Measurements from ENCODE around the gene TTLL7.

TTLL7 gene

DNA sequence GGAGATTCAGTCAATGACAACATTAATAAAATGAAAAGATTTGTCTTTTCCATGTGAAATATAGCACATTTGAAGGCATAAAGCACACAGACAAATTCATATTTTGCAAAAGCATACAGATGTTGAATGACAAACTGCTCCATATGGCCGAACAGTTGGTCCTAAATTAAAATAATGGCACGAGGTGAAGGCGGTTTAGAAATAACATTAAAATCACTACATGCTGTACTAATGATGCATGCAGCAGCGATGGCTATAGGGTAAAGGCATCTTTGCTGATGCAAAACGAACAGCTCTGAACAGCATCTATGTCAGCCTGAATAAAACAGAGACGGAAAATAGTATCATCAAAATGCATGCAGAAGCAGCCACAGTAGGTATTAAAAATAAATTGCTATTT, 102.6 kb downstream of the TTLL7 start:
- no peak for DNase-seq (ENCODE audit: low read depth)
- TF ChIP-seq, protein P1, sequence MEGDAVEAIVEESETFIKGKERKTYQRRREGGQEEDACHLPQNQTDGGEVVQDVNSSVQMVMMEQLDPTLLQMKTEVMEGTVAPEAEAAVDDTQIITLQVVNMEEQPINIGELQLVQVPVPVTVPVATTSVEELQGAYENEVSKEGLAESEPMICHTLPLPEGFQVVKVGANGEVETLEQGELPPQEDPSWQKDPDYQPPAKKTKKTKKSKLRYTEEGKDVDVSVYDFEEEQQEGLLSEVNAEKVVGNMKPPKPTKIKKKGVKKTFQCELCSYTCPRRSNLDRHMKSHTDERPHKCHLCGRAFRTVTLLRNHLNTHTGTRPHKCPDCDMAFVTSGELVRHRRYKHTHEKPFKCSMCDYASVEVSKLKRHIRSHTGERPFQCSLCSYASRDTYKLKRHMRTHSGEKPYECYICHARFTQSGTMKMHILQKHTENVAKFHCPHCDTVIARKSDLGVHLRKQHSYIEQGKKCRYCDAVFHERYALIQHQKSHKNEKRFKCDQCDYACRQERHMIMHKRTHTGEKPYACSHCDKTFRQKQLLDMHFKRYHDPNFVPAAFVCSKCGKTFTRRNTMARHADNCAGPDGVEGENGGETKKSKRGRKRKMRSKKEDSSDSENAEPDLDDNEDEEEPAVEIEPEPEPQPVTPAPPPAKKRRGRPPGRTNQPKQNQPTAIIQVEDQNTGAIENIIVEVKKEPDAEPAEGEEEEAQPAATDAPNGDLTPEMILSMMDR (IDR thresholded peaks at IDR 0.05; ENCODE audit: control insufficient read depth, extremely low read depth, insufficient read depth) = no peak
- H3K4me3 ChIP-seq (ENCODE audit: low read depth, low read length) = no peak overlapping the region

DNA sequence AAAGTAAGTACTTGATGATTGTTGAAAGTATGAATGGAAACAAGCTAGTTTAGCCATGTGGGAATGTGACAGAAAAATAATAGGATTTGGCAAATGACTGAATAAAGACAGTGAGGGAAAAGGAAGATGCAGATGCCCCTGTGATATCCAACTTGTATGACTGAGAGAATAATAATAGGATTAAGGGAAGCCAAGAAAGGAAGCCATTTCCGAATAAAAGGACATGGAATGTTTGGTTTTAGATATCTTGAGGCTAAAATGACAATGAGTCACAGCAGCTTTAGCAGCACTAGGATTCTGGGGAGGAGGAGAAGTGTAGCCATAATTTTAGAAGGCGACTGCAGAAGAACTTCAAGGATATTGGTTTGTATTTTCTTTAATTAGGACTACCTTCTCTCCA, 109.2 kb downstream of the TTLL7 start:
- no peak for DNase-seq (ENCODE audit: low read depth)
- TF ChIP-seq, protein P1 (IDR thresholded peaks at IDR 0.05; ENCODE audit: control insufficient read depth, extremely low read depth, insufficient read depth) = no peak

DNA sequence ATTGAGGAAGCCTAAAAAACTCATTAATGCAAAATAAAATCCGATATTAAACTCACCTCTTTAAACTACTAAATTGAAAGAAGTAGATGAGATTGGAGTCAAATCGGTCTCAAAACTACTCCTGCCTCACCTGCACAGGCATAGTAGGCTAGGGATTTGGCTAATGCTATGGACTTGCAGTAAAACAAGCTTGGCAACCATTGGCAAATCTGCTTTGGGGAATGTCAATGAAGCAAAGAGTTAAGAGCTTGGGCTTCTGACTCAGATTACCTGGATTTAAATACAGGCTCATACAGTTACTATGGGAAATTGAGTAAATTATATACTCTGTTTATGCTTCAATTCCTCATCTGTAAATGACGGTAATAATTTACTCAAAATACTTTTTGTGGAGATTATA, 111.4 kb downstream of the TTLL7 start:
- TF ChIP-seq, protein P1 (IDR thresholded peaks at IDR 0.05; ENCODE audit: control insufficient read depth, extremely low read depth, insufficient read depth) = no peak
- no peak for DNase-seq (ENCODE audit: low read depth)
- no peak overlapping the region for H3K4me3 ChIP-seq (ENCODE audit: low read depth, low read length)

More for the DNA sequence above, 109.2 kb downstream of the TTLL7 start:
- H3K4me3 ChIP-seq (ENCODE audit: low read depth, low read length) = no peak overlapping the region

DNA sequence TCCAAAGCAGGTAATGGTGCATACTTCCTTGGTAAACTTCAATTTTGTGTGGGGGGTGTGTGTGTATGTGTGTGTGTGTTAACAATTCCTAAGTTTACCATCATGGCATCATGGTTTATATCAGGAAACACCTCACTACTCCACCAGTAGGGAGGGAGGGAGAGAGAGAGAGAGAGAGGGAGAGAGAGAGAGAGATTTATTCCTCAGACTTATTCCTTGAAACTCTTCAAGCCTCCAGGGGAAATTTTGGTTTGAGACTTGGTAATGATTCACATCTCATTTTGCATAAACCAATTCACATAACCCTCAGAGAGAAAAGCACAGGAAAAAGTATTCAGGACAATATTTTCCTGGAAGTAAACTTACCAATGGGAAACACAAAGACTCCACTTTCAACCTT, 115.0 kb downstream of the TTLL7 start:
- TF ChIP-seq, protein P1 (IDR thresholded peaks at IDR 0.05; ENCODE audit: control insufficient read depth, extremely low read depth, insufficient read depth) = no peak
- no peak for DNase-seq (ENCODE audit: low read depth)

DNA sequence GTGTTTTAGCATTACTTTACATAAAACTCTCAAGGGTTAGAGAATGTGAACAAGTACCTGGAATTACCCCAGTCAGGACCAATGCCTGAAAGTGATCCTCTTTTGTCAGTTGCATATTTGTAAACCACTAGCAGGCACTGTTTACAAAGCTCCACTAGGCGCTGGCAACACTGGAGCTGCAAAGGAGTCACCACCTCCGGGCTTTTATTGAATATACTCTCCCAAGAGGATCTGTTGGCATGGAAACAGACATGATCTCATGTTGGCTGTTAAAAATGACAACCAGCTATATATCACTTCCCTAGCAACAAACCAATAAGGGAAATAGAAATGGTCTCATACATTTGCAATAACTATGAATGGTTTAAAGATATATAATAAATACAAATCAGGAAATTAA, 116.0 kb downstream of the TTLL7 start:
- H3K4me3 ChIP-seq (ENCODE audit: low read depth, low read length) = no peak overlapping the region
- TF ChIP-seq, protein P1 (IDR thresholded peaks at IDR 0.05; ENCODE audit: control insufficient read depth, extremely low read depth, insufficient read depth) = peak; percentile 70
- peak; percentile 90 for DNase-seq (ENCODE audit: low read depth)

More for the DNA sequence above, 115.0 kb downstream of the TTLL7 start:
- H3K4me3 ChIP-seq (ENCODE audit: low read depth, low read length) = no peak overlapping the region

- TF ChIP-seq, protein P1 (IDR thresholded peaks at IDR 0.05; ENCODE audit: control insufficient read depth, extremely low read depth, insufficient read depth) = no peak
- no peak overlapping the region for H3K4me3 ChIP-seq (ENCODE audit: low read depth, low read length)
- peak; percentile 63 for DNase-seq (ENCODE audit: low read depth)
Measured at GRCh38 chr1:83872515-83872914, 126.4 kb downstream of the TTLL7 start.

- TF ChIP-seq, protein P1 (IDR thresholded peaks at IDR 0.05; ENCODE audit: control insufficient read depth, extremely low read depth, insufficient read depth) = no peak
- no peak overlapping the region for H3K4me3 ChIP-seq (ENCODE audit: low read depth, low read length)
- DNase-seq (ENCODE audit: low read depth) = no peak
Measured at GRCh38 chr1:83864991-83865390, 133.9 kb downstream of the TTLL7 start.
